Subcutaneous preadipocyte (primary cell): ENCODE measurements around the gene RPL27A. TPM values are rescaled to one million over a fixed set of nuclear protein-coding genes. Genes with fewer than 3 reads are reported as not detected.
A peak's percentile ranks its signal among the peaks of the same experiment; 100 is the strongest.

Source experiments
- small RNA-seq: library from RNA; depleted of rRNA; stranded (forward); fragments of <200 nt; gene quantifications from one replicate; pipeline ENCODE3, GENCODE V24; 2012
- total RNA-seq: library from RNA; depleted of rRNA; stranded (reverse); fragments of >200 nt; gene quantifications from 2 replicates; pipeline ENCODE4 v1.2.3, GENCODE V29; 2012

The RPL27A gene
- total RNA-seq, result 578 and 1,099 TPM in 2 replicates

GRCh38 chr11:8682303-8683114, at the start of gene RPL27A, which contains the start of gene TRIM66:
RPL27A (plus strand) TSS chr11:8682792; CDS start chr11:8682814, 22 bp downstream.
TRIM66 (minus strand) TSS chr11:8682665; CDS start chr11:8672274, 10,391 bp downstream.

Small RNA genes within 50 kb of the gene (small RNA-seq; reads per million reads assigned to genes)
- gene SNORA3A (not detected), gene SNORA3B (98.0 reads per million, percentile 98 among the genes with 10 or more reads in this experiment)

Other genes with a start within 250 kb of the RPL27A start
- gene STK33, start 88.6 kb upstream of the RPL27A start, total RNA-seq, result under 0.01 and 0.20 TPM in 2 replicates
- 3.7 and 6.6 TPM in 2 replicates for gene TRIM66, start 127 bp upstream of the RPL27A start, total RNA-seq
- 26.0 and 27.2 TPM in 2 replicates for gene AKIP1, start 228.4 kb downstream of the RPL27A start, total RNA-seq